HG03097 (cell line): ENCODE measurements around the gene KLHL21.

Experiments
- ATAC-seq: cut with Tn5 transposase; IDR thresholded peaks from one replicate; pipeline ENCODE4 v1.9.1; 2021; ENCODE audit not compliant: unreplicated experiment, low FRiP score

The KLHL21 gene

GRCh38 chr1:6625584-6626149 is 23.0 kb upstream of the KLHL21 start:
- peak; percentile 6 for ATAC-seq

GRCh38 chr1:6624710-6625583 is 22.3 kb upstream of the KLHL21 start, which contains the start of gene THAP3:
TSS of gene THAP3 (plus strand) at chr1:6624868. CDS start at chr1:6625219, 351 bp downstream.
- peak; percentile 78 for ATAC-seq

DNA sequence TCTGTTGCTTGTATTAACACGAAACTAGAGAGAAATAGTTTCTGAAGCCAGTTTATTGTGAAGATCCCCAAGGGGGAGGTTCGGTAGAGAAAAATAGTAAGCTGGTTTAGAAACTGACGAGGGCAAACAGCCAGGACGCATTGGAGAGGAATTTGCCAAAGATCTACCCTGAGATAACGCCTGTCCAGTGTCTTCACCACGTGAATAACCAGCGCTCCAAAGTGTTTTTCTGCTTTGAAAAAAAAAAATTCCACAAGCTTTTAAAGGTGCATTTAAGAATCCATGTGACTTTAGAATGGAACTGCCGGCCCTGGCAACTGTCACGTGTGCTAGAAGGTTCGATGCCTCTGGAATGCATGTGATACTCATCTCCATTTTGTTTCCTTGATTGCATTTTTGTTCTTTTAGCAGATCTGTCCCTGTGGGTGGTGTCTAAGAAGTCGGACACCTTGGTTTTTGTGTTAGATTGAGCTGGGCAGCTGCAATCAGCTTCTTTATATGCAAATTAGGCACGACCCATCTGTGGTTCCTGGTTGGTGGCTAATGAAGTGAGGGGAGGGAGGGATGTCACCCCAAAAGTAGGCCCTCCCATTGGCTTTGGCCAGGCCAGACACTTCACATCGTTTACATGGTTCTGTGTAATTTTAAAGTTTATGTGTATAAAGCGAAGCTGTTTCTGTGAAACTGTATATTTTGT is 20.7 kb upstream of the KLHL21 start:
- no peak for ATAC-seq

DNA sequence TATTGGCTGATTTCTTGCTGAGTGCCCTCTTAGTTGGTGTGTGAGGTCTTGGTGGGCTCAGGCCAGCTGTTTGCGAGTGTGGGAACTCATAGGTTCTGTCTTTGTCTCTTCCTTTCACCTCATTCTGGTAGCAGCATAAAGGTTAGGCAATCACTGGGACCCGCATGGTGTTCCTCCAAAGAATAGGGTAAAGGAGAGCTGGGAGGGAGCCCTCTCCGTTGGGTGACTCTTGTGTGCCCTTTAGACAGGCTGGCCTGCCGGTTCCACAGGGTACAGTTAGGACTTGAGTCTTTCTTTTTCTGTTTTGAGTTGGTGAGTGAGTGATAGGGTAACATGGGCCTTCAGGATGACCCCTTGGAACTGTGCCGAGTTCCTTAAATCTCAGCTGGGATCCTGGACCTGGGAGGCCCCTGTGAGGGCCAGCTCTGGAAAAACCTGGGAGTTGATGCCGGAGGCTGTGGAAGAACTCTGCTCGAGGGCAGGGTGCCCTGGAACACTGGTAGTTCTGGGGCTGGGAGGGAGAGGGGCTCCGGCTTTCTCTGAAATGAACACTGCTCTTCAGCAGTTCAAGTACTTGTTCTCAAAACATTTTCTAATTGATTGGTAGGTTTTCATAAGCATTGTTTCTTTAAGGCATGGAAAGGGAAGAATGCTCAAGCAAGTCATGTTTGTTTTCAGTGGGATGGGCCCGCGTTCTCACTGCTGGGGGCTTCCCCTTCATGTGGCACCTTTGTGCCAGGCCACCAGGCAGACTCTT is 19.9 kb upstream of the KLHL21 start:
- no peak for ATAC-seq

GRCh38 chr1:6621429-6622391 is 19.0 kb upstream of the KLHL21 start:
- no peak for ATAC-seq

GRCh38 chr1:6619045-6619444 is 16.4 kb upstream of the KLHL21 start:
- no peak for ATAC-seq

- ATAC-seq = no peak
Measured at GRCh38 chr1:6614929-6615785, 12.5 kb upstream of the KLHL21 start.

GRCh38 chr1:6614019-6614928 is 11.6 kb upstream of the KLHL21 start:
- ATAC-seq = no peak

- ATAC-seq = peak; percentile 96
Measured at GRCh38 chr1:6613361-6614018, 10.8 kb upstream of the KLHL21 start, which contains the start of gene PHF13. TSS of gene PHF13 (plus strand) at chr1:6613731. CDS start at chr1:6614067, 336 bp downstream.

GRCh38 chr1:6612641-6613360 is 10.1 kb upstream of the KLHL21 start:
- ATAC-seq = no peak

DNA sequence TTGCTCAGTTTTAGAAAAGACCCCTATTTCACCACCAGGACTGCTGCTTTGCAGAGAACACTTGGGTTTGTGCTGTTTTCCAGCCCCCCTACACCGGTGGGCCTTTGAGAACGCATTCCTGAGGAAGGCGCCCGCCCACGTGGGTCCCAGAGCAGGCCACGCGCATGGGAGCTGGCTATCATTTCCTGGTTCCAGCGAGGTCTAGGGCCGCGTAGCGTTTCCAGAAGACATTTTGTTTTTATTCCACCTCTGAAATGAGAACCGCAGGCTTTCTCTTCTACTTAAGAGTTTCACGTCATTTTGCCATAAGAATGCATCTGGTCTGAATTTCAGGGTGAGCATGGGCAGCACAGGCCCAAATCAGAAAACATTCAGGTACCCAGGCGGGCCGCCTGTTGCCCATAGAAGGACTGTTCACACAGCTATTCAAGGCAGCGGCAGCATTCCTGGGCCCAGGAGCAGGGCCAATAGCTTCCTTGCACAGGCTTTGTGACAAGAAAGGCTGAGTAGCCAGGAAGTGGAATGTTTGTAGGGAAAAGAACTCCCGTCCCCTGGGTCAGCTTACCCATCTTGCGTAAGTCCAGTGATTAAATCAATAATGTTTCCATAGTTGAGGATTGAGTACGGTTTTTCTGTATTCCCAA is 1.4 kb upstream of the KLHL21 start:
- no peak for ATAC-seq

DNA sequence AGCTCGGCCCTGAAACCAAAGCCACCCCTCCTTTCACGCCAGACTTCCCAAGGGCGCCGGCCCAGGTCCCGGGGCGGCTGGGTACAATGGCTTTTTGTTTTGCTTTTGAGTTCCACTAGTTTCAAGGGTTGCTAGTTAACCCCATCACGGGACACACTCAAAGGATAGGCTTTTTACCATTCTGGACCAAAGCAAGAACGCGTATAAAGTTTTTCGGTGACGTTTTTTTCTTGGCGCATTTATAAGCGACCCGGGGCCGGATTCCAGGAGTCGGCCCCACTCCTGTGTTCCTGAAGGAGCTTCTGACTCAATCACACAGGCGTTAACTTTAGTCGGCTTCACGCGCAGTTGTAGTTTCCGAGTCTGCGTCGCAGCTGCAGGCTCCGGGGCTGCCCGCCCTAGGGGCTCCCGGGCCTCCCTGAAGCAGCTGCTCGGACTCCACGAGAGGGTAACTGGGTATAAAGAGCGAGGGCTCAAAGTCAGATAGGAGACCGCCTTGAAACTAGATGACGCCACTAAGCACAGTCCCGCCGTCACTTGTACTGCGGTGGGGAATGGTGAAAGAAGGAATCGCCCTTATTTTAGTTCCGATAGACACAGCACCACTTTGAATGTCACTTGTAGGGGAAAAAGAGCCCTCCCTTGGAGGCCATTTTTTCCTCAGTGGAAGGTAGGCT is 707 bp upstream of the KLHL21 start:
- peak; percentile 29 for ATAC-seq

GRCh38 chr1:6601923-6602668 is 573 bp downstream of the KLHL21 start:
- ATAC-seq = peak; percentile 3

- no peak for ATAC-seq
Measured at GRCh38 chr1:6601049-6601922, 1.4 kb downstream of the KLHL21 start.
